ENCODE data around the gene SGSM2. TPM values are rescaled to one million over a fixed set of nuclear protein-coding genes. Genes with fewer than 3 reads are reported as not detected.
A peak's percentile ranks its signal among the peaks of the same experiment; 100 is the strongest.

Gene SGSM2
- total and polyA plus RNA-seq, 2 of the 13 experiments (the other 11 are each of a cell fraction or from before 2014, with no cell fraction given): 30.4 to 51.3 TPM

DNA sequence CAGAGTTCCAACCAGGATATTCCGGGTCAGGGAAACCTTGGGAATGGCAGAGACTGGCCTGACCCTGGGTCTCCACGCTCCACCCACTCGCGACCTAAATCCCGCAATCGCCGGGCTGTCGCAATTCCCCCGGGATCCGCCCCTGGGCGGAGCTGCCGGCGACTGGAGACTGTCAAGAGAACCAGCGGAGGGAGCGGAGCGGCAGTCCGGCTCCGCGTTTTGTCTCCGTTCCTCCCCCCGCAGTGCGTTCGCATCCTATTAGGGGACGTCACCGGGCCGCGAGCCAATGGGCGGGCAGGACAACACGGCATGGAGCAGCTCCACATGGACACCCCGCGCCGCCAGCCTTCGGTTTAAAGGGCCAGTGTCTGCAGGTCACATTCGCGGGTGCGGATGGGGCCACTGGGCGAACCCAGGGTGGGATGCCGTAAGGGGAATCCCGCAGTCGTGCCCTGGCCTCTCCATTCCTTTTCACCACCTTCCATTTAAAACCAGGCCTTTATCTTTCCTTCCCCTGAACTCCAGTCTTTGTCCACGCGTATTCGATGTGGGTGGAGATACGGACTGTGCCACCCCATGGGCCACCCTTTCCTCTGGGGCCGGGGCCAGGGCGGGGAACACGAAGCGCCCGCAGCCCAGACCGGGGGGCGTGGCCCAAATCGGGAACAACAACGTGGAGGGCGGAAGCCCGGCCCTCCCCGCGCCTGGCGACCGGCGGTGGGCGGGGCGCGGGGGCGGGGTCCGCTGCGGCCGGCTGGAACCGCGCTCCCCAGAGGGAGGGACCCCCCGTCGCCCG lies 64.3 kb downstream of the SGSM2 start (continued):
- TF ChIP-seq ZNF546 (CRISPR knock-in tag; conservative IDR thresholded peaks at IDR 0.05) (no peak), ESRRA (CRISPR knock-in tag; IDR thresholded peaks at IDR 0.05; ENCODE audit: low read depth) (no peak), NFIB (CRISPR knock-in tag; IDR thresholded peaks at IDR 0.05; ENCODE audit: borderline replicate concordance) (no peak), SIN3A (IDR thresholded peaks at IDR 0.05; ENCODE audit: borderline replicate concordance, low read depth, low read length) (peak; percentile 84; the same call in 1 of the 2 replicates), ZNF598 (CRISPR knock-in tag; IDR thresholded peaks at IDR 0.05; ENCODE audit: borderline replicate concordance) (no peak), NR2F1 (CRISPR knock-in tag; IDR thresholded peaks at IDR 0.05) (peak in 1 of 2 experiments; percentile 4; a peak in 1 of 4 replicates), HES4 (CRISPR knock-in tag; IDR thresholded peaks at IDR 0.05; ENCODE audit: borderline replicate concordance) (no peak), ZNF468 (CRISPR knock-in tag; IDR thresholded peaks at IDR 0.05) (no peak), BHLHE40 (IDR thresholded peaks at IDR 0.05; ENCODE audit: low read length) (no peak), GATA4 (IDR thresholded peaks at IDR 0.05; ENCODE audit: borderline replicate concordance, low read depth) (no peak), IKZF5 (CRISPR knock-in tag; IDR thresholded peaks at IDR 0.05) (no peak; the same call in 1 of the 2 replicates), SP2 (CRISPR knock-in tag; IDR thresholded peaks at IDR 0.05) (peak; percentile 56; the same call in 1 of the 2 replicates), EHMT2 (IDR thresholded peaks at IDR 0.05; ENCODE audit: borderline replicate concordance, low read depth, low read length) (no peak), NFKB2 (CRISPR knock-in tag; IDR thresholded peaks at IDR 0.05; ENCODE audit: borderline replicate concordance) (0 out of 2 replicates have a peak, but pooled peaks have one; percentile 34), HDAC1 (CRISPR knock-in tag; IDR thresholded peaks at IDR 0.05) (peak; percentile 65; the same call in 1 of the 2 replicates), ZNF678 (CRISPR knock-in tag; IDR thresholded peaks at IDR 0.05) (no peak), TEAD2 (CRISPR knock-in tag; IDR thresholded peaks at IDR 0.05) (no peak), THYN1 (CRISPR knock-in tag; IDR thresholded peaks at IDR 0.05; ENCODE audit: borderline replicate concordance, low read depth) (no peak)
- TF ChIP-seq, protein P1, sequence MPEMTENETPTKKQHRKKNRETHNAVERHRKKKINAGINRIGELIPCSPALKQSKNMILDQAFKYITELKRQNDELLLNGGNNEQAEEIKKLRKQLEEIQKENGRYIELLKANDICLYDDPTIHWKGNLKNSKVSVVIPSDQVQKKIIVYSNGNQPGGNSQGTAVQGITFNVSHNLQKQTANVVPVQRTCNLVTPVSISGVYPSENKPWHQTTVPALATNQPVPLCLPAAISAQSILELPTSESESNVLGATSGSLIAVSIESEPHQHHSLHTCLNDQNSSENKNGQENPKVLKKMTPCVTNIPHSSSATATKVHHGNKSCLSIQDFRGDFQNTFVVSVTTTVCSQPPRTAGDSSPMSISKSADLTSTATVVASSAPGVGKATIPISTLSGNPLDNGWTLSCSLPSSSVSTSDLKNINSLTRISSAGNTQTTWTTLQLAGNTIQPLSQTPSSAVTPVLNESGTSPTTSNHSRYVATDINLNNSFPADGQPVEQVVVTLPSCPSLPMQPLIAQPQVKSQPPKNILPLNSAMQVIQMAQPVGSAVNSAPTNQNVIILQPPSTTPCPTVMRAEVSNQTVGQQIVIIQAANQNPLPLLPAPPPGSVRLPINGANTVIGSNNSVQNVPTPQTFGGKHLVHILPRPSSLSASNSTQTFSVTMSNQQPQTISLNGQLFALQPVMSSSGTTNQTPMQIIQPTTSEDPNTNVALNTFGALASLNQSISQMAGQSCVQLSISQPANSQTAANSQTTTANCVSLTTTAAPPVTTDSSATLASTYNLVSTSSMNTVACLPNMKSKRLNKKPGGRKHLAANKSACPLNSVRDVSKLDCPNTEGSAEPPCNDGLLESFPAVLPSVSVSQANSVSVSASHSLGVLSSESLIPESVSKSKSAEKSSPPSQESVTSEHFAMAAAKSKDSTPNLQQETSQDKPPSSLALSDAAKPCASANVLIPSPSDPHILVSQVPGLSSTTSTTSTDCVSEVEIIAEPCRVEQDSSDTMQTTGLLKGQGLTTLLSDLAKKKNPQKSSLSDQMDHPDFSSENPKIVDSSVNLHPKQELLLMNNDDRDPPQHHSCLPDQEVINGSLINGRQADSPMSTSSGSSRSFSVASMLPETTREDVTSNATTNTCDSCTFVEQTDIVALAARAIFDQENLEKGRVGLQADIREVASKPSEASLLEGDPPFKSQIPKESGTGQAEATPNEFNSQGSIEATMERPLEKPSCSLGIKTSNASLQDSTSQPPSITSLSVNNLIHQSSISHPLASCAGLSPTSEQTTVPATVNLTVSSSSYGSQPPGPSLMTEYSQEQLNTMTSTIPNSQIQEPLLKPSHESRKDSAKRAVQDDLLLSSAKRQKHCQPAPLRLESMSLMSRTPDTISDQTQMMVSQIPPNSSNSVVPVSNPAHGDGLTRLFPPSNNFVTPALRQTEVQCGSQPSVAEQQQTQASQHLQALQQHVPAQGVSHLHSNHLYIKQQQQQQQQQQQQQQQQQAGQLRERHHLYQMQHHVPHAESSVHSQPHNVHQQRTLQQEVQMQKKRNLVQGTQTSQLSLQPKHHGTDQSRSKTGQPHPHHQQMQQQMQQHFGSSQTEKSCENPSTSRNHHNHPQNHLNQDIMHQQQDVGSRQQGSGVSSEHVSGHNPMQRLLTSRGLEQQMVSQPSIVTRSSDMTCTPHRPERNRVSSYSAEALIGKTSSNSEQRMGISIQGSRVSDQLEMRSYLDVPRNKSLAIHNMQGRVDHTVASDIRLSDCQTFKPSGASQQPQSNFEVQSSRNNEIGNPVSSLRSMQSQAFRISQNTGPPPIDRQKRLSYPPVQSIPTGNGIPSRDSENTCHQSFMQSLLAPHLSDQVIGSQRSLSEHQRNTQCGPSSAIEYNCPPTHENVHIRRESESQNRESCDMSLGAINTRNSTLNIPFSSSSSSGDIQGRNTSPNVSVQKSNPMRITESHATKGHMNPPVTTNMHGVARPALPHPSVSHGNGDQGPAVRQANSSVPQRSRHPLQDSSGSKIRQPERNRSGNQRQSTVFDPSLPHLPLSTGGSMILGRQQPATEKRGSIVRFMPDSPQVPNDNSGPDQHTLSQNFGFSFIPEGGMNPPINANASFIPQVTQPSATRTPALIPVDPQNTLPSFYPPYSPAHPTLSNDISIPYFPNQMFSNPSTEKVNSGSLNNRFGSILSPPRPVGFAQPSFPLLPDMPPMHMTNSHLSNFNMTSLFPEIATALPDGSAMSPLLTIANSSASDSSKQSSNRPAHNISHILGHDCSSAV (CRISPR knock-in tag; IDR thresholded peaks at IDR 0.05; ENCODE audit: borderline replicate concordance): no peak

All from HepG2 (cell line).